HL-60 (cell line): ENCODE data around the gene BCAR1.
"Not testable (repeated sequence)": the region's sequence is repeated elsewhere in the genome, so short reads cannot be mapped to it uniquely, and the experiment has no call there.

Experiments
- DNase-seq, 2 experiments: peaks; one replicate each; pipeline ENCODE4 v3.0.0-alpha.2; 2010 to 2020; ENCODE audit warnings: low read depth in 1 of 2, low spot score in 1 of 2
- H3K27ac ChIP-seq: fragments of 250-450 bp; sonication (Bioruptor Pico); replicated peaks from 2 replicates; pipeline ENCODE4 v1.5.1; 2020; ENCODE audit warnings: mild to moderate bottlenecking, moderate library complexity
- H3K27me3 ChIP-seq: fragments of 250-450 bp; sonication (Bioruptor Pico); 2 replicates; pipeline ENCODE4 v1.5.1; 2021; ENCODE audit warnings: mild to moderate bottlenecking, moderate library complexity; ENCODE audit not compliant: insufficient read depth, poor library complexity, severe bottlenecking
- H3K4me3 ChIP-seq: replicated peaks from 2 replicates; pipeline ENCODE4 v1.5.1; 2011; ENCODE audit warnings: mild to moderate bottlenecking, control low read depth, low read length; ENCODE audit not compliant: insufficient read depth
- GABPA ChIP-seq: IDR thresholded peaks from 2 replicates; pipeline ENCODE4 v1.6.1; 2012; ENCODE audit warnings: low read depth
- POLR2AphosphoS5 ChIP-seq: IDR thresholded peaks from 2 replicates; pipeline ENCODE4 v1.6.1; 2012; ENCODE audit warnings: low read depth
- SPI1 ChIP-seq: IDR thresholded peaks from 2 replicates; pipeline ENCODE4 v1.6.1; 2012; ENCODE audit warnings: low read depth, mild to moderate bottlenecking, borderline replicate concordance
- TF ChIP-seq, protein P1 (sequence below): IDR thresholded peaks from one replicate; pipeline ENCODE4 v1.5.1; 2011; ENCODE audit warnings: low read length, control low read depth, inconsistent platforms; ENCODE audit not compliant: insufficient read depth
- TF ChIP-seq, protein P2 (sequence below): IDR thresholded peaks from 2 replicates; pipeline ENCODE4 v1.6.1; 2012; ENCODE audit warnings: low read depth; ENCODE audit not compliant: insufficient replicate concordance

BCAR1 gene

DNA sequence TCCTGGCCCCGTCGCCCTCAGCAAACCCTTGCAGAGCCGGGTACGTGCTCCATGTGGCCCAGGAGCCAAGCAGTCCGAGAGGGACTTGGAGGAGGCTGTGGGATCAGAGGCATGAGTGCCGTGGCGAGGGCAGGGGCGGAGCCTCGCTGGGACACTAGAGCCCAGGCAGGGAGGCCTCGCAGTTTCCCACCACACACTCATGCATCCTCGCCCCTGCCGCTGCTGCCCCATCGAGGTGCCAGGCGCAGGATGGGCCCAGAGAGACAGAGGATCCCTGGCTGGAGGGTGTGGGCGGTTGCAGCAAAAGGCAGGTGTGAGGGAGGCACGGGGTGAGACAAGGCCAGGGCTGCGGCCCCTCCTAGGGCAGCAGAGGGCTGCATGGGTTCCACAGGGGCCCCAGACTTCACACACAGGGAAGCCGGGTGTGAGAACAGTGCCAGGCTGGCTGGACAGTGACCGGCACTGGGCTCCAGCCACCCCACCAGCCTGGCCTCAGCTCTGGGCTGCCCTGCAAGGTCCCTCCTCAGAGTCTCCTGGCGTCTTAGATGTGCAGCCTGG, 7.7 kb downstream of the BCAR1 start:
- no peak for DNase-seq
- Histone ChIP-seq H3K27ac (no peak overlapping the region), H3K27me3 (peaks cover 21% of the 10 kb centered on the region), H3K4me3 (no peak overlapping the region)
- no peak for TF ChIP-seq POLR2AphosphoS5
- TF ChIP-seq SPI1 = no peak
- TF ChIP-seq, protein P1, sequence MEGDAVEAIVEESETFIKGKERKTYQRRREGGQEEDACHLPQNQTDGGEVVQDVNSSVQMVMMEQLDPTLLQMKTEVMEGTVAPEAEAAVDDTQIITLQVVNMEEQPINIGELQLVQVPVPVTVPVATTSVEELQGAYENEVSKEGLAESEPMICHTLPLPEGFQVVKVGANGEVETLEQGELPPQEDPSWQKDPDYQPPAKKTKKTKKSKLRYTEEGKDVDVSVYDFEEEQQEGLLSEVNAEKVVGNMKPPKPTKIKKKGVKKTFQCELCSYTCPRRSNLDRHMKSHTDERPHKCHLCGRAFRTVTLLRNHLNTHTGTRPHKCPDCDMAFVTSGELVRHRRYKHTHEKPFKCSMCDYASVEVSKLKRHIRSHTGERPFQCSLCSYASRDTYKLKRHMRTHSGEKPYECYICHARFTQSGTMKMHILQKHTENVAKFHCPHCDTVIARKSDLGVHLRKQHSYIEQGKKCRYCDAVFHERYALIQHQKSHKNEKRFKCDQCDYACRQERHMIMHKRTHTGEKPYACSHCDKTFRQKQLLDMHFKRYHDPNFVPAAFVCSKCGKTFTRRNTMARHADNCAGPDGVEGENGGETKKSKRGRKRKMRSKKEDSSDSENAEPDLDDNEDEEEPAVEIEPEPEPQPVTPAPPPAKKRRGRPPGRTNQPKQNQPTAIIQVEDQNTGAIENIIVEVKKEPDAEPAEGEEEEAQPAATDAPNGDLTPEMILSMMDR = no peak
- TF ChIP-seq, protein P2, sequence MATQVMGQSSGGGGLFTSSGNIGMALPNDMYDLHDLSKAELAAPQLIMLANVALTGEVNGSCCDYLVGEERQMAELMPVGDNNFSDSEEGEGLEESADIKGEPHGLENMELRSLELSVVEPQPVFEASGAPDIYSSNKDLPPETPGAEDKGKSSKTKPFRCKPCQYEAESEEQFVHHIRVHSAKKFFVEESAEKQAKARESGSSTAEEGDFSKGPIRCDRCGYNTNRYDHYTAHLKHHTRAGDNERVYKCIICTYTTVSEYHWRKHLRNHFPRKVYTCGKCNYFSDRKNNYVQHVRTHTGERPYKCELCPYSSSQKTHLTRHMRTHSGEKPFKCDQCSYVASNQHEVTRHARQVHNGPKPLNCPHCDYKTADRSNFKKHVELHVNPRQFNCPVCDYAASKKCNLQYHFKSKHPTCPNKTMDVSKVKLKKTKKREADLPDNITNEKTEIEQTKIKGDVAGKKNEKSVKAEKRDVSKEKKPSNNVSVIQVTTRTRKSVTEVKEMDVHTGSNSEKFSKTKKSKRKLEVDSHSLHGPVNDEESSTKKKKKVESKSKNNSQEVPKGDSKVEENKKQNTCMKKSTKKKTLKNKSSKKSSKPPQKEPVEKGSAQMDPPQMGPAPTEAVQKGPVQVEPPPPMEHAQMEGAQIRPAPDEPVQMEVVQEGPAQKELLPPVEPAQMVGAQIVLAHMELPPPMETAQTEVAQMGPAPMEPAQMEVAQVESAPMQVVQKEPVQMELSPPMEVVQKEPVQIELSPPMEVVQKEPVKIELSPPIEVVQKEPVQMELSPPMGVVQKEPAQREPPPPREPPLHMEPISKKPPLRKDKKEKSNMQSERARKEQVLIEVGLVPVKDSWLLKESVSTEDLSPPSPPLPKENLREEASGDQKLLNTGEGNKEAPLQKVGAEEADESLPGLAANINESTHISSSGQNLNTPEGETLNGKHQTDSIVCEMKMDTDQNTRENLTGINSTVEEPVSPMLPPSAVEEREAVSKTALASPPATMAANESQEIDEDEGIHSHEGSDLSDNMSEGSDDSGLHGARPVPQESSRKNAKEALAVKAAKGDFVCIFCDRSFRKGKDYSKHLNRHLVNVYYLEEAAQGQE = no peak
- TF ChIP-seq GABPA = no peak

DNA sequence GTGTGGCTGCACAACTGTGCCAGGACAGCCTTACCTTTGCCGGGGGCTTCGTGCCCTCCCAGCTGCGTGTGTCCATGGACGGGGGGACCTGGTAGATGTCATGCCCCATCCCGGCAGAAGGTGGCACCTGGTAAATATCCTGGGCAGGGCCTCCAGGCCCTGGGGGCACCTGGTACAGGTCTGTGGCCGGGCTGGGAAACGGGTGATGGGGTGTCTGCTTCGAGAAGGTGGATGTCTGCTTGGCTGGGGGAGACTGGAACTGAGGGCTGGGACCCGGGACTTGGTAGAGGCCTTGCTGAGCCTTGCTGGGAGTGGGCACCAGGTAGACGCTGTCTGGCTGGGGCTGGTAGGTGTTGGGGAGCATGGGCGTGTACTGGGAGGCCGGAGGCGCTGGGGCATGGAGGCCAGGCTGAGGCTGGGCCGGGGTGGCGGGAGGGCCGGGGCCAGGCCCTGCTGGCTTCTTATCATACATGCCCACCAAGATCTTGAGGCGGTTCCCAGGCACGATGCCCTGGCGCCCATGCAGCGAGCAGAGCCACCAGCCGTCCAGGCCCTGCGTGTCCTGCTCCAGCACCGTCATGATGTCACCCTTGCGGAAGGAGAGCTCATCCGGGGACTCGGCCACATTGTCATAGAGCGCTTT, 8.9 kb downstream of the BCAR1 start:
- H3K27me3 ChIP-seq = peaks cover 15% of the 10 kb centered on the region
- DNase-seq, H3K4me3 ChIP-seq, H3K27ac ChIP-seq: not testable (repeated sequence)

DNA sequence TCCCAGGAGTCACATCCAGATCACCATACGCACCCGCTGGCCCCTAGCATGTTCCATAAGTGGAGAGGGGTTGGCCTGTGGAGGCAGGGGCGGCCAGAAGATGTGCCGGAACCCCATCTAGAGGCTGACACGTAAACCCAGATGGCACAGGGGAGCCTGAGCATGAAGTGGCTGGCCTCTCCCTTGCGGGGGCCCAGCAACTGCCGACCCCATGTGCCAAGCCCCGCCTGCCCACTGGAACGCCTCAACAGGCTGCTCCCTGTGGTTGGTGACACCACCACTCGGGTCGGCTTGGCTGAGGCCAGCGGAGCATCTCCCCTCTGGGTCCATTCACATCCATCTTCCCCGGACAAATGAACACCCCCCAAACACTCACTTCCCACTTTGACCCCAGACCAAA, 9.5 kb downstream of the BCAR1 start:
- H3K4me3 ChIP-seq = no peak overlapping the region
- no peak overlapping the region for H3K27ac ChIP-seq
- H3K27me3 ChIP-seq = peaks cover 14% of the 10 kb centered on the region
- no peak for DNase-seq
- TF ChIP-seq POLR2AphosphoS5 (no peak), SPI1 (no peak), GABPA (no peak)
- TF ChIP-seq, protein P2 = no peak
- TF ChIP-seq, protein P1 = no peak

DNA sequence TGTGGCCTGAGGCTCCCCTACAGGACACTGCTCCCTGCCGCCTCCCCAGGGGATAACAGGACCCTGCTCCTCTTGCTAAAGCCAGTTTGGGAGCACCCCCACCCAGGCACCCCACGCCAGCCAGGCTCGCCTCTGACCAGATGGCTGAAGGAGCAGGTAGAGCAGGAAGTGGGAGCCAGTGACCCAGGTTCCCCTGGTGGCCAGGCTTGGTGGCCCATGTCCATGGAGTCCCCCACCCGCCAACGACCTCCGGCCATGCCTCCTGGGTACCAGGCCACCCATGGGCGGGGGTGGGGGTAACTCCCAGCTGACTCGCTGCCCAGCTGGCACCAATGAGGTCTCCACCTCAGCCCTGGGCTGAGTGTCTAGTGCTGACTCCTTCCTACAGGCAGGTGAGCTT, 10.0 kb downstream of the BCAR1 start:
- Histone ChIP-seq H3K4me3 (no peak overlapping the region), H3K27ac (no peak overlapping the region), H3K27me3 (peaks cover 16% of the 10 kb centered on the region)
- TF ChIP-seq SPI1 (no peak), GABPA (no peak), POLR2AphosphoS5 (no peak)
- TF ChIP-seq, protein P2 = no peak
- TF ChIP-seq, protein P1 = no peak
- DNase-seq = no peak

DNA sequence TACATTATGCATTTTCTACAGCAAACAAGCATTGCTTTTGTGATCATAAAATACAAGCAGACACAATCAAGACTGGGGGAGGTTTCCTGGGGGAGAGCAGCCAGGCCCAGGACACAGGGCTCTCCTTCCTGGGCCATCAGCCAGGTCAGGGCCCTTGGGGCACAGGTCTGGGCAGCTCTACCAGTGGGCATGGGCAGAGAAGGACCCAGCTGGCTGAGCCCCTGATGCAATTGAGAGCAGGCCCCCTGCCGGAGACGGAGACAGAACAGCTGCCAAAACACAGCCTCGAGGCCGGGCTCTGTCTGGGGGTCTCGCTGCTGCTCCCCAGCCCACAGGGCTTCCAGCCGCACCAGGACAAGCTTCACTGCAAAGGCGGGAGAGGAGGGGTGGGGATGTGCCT, 10.8 kb downstream of the BCAR1 start:
- H3K27ac ChIP-seq = not testable (repeated sequence)

More for the DNA sequence above, 10.8 kb downstream of the BCAR1 start:
- not testable (repeated sequence) for H3K4me3 ChIP-seq, DNase-seq
- H3K27me3 ChIP-seq = peaks cover 16% of the 10 kb centered on the region
